Ascending aorta (tissue), 2 donors: ENCODE results near the gene VPS37B. TPM values are rescaled to one million over a fixed set of nuclear protein-coding genes. Genes with fewer than 3 reads are reported as not detected.
A peak's percentile ranks its signal among the peaks of the same experiment; 100 is the strongest.

Experiments
- DNase-seq, 2 donors: peaks; one replicate each; pipeline ENCODE4 v3.0.0-alpha.2; 2019; ENCODE audit warnings: low spot score in 2 of 2
- H3K27ac ChIP-seq, 2 donors: fragments of 200-600 bp; sonication (generic); one replicate each; pipeline ENCODE4 v1.5.1; 2016 to 2017; ENCODE audit warnings: mild to moderate bottlenecking in 1 of 2
- H3K27me3 ChIP-seq: fragments of 200-600 bp; sonication (generic); one replicate; pipeline ENCODE4 v1.5.1; 2017
- H3K36me3 ChIP-seq, 2 donors: fragments of 200-600 bp; sonication (generic); one replicate each; pipeline ENCODE4 v1.5.1; 2016
- H3K4me1 ChIP-seq, 2 donors: fragments of 200-600 bp; sonication (generic); one replicate each; pipeline ENCODE4 v1.5.1; 2016 to 2017; ENCODE audit warnings: mild to moderate bottlenecking in 1 of 2
- H3K4me3 ChIP-seq, 2 donors: fragments of 200-600 bp; sonication (generic); one replicate each; pipeline ENCODE4 v1.5.1; 2016 to 2017; ENCODE audit warnings: mild to moderate bottlenecking in 1 of 2
- H3K9me3 ChIP-seq, 2 donors: fragments of 200-600 bp; sonication (generic); one replicate each; pipeline ENCODE4 v1.5.1; 2016
- CTCF ChIP-seq, 3 experiments: fragments of 200-600 bp in 2 of 3; fragments of 450-650 bp in 1 of 3; sonication (generic) in 2 of 3; IDR thresholded peaks; one replicate each; pipeline ENCODE4 v1.5.1; 2016 to 2019; ENCODE audit warnings: antibody characterized with exemption in 3 of 3, mild to moderate bottlenecking in 1 of 3, moderate library complexity in 1 of 3
- intact Hi-C: fragments of 100-400 bp; cut with DNase I; formaldehyde crosslinking; loops from one replicate; pipeline ENCODE4 v1.15.1; 2023
- total RNA-seq: library from RNA; depleted of rRNA; stranded (reverse); fragments of >200 nt; gene quantifications from one replicate; pipeline ENCODE4 v1.1.0, GENCODE V29; 2016

Gene VPS37B
- total RNA-seq, 1 donor from 2014 or later: 31.8 TPM

- Histone ChIP-seq H3K36me3 (no peaks in the 10 kb centered on the region), H3K4me1 (peaks cover 3 to 24% of the 10 kb centered on the region in 2 donors), H3K4me3 (no peak overlapping the region), H3K27ac (peak overlapping the region; percentile 79 to 82), H3K27me3 (no peaks in the 10 kb centered on the region), H3K9me3 (no peaks in the 10 kb centered on the region)
- no peak for DNase-seq
- TF ChIP-seq CTCF (IDR thresholded peaks at IDR 0.05): no peak
- intact Hi-C loops: loop anchor here (5.0 kb wide), 1 partner anchor 48 kb away; no protein-coding TSS in a partner anchor
Observed at GRCh38 chr12:122839907-122840554, 55.9 kb downstream of the VPS37B start.

- peaks cover 3 to 24% of the 10 kb centered on the region in 2 donors for H3K4me1 ChIP-seq
- H3K9me3 ChIP-seq: no peaks in the 10 kb centered on the region
- no peak overlapping the region for H3K4me3 ChIP-seq
- no peak for DNase-seq
- no peaks in the 10 kb centered on the region for H3K27me3 ChIP-seq
- no peak overlapping the region for H3K27ac ChIP-seq
- no peaks in the 10 kb centered on the region for H3K36me3 ChIP-seq
- intact Hi-C loops: loop anchor here (5.0 kb wide), 1 partner anchor 47 kb away; no protein-coding TSS in a partner anchor
- TF ChIP-seq CTCF (IDR thresholded peaks at IDR 0.05): no peak
Observed at GRCh38 chr12:122838841-122839240, 57.1 kb downstream of the VPS37B start.

- TF ChIP-seq CTCF (IDR thresholded peaks at IDR 0.05): no peak
- H3K4me3 ChIP-seq: peak overlapping the region in 1 of 2 donors; percentile 68
- H3K27me3 ChIP-seq: no peaks in the 10 kb centered on the region
- H3K27ac ChIP-seq: peak overlapping the region in 1 of 2 donors; percentile 59
- intact Hi-C loops: loop anchor here (5.0 kb wide), 1 partner anchor 45 kb away; no protein-coding TSS in a partner anchor
- H3K9me3 ChIP-seq: no peaks in the 10 kb centered on the region
- H3K4me1 ChIP-seq: peaks cover 3 to 22% of the 10 kb centered on the region in 2 donors
- no peak for DNase-seq
- H3K36me3 ChIP-seq: no peaks in the 10 kb centered on the region
Observed at GRCh38 chr12:122837306-122838265, 58.3 kb downstream of the VPS37B start.

GRCh38 chr12:122836027-122836921 lies 59.6 kb downstream of the VPS37B start:
- no peak for DNase-seq
- no peaks in the 10 kb centered on the region for H3K36me3 ChIP-seq
- no peaks in the 10 kb centered on the region for H3K27me3 ChIP-seq
- peak overlapping the region; percentile 59 to 60 for H3K27ac ChIP-seq
- no peak for TF ChIP-seq CTCF (IDR thresholded peaks at IDR 0.05)
- no peaks in the 10 kb centered on the region for H3K9me3 ChIP-seq
- intact Hi-C loops: loop anchor here (1.0 to 5.0 kb wide), 2 partner anchors 16 to 44 kb away; no protein-coding TSS in a partner anchor
- peak overlapping the region; percentile 68 to 75 for H3K4me3 ChIP-seq
- H3K4me1 ChIP-seq: peaks cover 2 to 13% of the 10 kb centered on the region in 2 donors

- DNase-seq: no peak
- Histone ChIP-seq H3K4me1 (peaks cover 0 to 9% of the 10 kb centered on the region in 2 donors), H3K27me3 (no peaks in the 10 kb centered on the region), H3K36me3 (no peaks in the 10 kb centered on the region), H3K9me3 (no peaks in the 10 kb centered on the region), H3K4me3 (peak overlapping the region; percentile 68 to 75), H3K27ac (peak overlapping the region; percentile 59 to 60)
- intact Hi-C loops: loop anchor here (1.0 to 5.0 kb wide), 2 partner anchors 17 to 43 kb away; no protein-coding TSS in a partner anchor
- no peak for TF ChIP-seq CTCF (IDR thresholded peaks at IDR 0.05)
Observed at GRCh38 chr12:122835750-122836026, 60.2 kb downstream of the VPS37B start.
